Ectodermal cell (in vitro differentiated cells): ENCODE data around the gene SLC26A3.

ENCODE experiments used
- H3K27ac ChIP-seq: 2 replicates; pipeline ENCODE4 v1.7.0; 2013; ENCODE audit warnings: mild to moderate bottlenecking, low read depth, low read length; ENCODE audit not compliant: insufficient read depth, poor library complexity, severe bottlenecking
- H3K27me3 ChIP-seq: 2 replicates; pipeline ENCODE4 v1.7.0; 2013; ENCODE audit warnings: mild to moderate bottlenecking, low read length; ENCODE audit not compliant: insufficient read depth, control insufficient read depth, poor library complexity, severe bottlenecking
- H3K36me3 ChIP-seq: one replicate; pipeline ENCODE4 v1.7.0; 2013; ENCODE audit warnings: low read length; ENCODE audit not compliant: control insufficient read depth, insufficient read depth
- H3K4me1 ChIP-seq: one replicate; pipeline ENCODE4 v1.7.0; 2013; ENCODE audit warnings: low read length; ENCODE audit not compliant: control insufficient read depth, insufficient read depth
- H3K4me3 ChIP-seq: 2 replicates; pipeline ENCODE4 v1.7.0; 2013; ENCODE audit warnings: low read depth, low read length, control low read depth; ENCODE audit not compliant: insufficient read depth
- H3K9me3 ChIP-seq: 2 replicates; pipeline ENCODE4 v1.7.0; 2013; ENCODE audit warnings: mild to moderate bottlenecking, low read length, moderate library complexity; ENCODE audit not compliant: control insufficient read depth
- WGBS, 2 experiments: methylation state at CpG; one replicate each; pipeline ENCODE4 v1.1.7; 2013; ENCODE audit warnings: missing lambda C conversion rate in 2 of 2; 5-methylcytosine and 5-hydroxymethylcytosine counted together

The SLC26A3 gene

GRCh38 chr7:107788662-107789061, 14.4 kb downstream of the SLC26A3 start:
- no peaks in the 10 kb centered on the region for H3K9me3 ChIP-seq
- no peaks in the 10 kb centered on the region for H3K4me1 ChIP-seq
- 82 to 83% methylated on average over 3 of the region's 3 CpGs for WGBS, 2 experiments
- H3K4me3 ChIP-seq: no peak overlapping the region
- no peaks in the 10 kb centered on the region for H3K36me3 ChIP-seq
- H3K27ac ChIP-seq: no peak overlapping the region
- H3K27me3 ChIP-seq: no peaks in the 10 kb centered on the region

DNA sequence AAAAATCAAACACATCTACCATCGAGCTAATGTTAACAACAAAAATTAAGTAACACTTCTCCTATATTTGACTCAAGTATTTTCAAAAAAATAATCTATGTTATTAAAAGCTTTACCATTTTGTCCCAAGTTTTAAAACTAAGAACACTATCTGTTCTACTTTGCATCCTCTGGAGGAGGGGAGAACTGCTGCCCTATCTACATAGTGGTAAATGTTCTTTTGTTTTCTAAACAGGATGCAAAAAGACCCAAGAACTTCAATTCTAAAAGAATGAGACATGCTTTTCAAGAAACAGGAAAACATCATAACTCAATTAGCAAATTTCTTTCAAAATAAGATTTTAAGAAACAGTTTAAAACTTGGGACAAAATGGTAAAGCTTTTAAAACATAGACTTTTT, 14.8 kb downstream of the SLC26A3 start:
- no peaks in the 10 kb centered on the region for H3K27me3 ChIP-seq
- H3K27ac ChIP-seq: no peak overlapping the region
- no peaks in the 10 kb centered on the region for H3K4me1 ChIP-seq
- H3K4me3 ChIP-seq: no peak overlapping the region
- H3K9me3 ChIP-seq: no peaks in the 10 kb centered on the region
- H3K36me3 ChIP-seq: no peaks in the 10 kb centered on the region
- WGBS, 2 experiments: 86% methylated on average over 1 of the region's 1 CpG; no CpG with 5 or more reads in 1 of the 2 experiments

DNA sequence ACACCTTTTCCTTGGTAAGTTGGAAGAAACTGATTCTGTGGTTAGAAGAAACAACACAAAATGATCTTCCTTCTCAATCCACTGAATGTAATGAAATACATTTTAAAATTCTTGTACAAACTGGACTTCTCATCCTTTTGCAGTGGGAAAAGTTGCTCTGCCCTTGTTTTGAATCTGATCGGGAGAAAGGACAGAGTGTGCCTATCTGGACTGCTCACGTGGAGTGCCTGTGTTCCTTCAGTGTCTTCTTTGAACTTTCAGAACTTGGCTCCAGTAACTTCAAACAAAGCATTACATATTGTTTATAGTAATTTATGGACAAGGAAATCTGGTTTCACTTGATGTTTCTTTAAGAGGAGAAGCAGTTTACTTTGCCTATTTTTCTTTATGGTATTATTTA, 17.1 kb downstream of the SLC26A3 start:
- no peaks in the 10 kb centered on the region for H3K4me1 ChIP-seq
- H3K36me3 ChIP-seq: no peaks in the 10 kb centered on the region
- H3K27ac ChIP-seq: no peak overlapping the region
- no peaks in the 10 kb centered on the region for H3K27me3 ChIP-seq
- 91 to 94% methylated on average over 2 of the region's 2 CpGs for WGBS, 2 experiments
- H3K9me3 ChIP-seq: no peaks in the 10 kb centered on the region
- no peak overlapping the region for H3K4me3 ChIP-seq

GRCh38 chr7:107785170-107785569, 17.9 kb downstream of the SLC26A3 start:
- Histone ChIP-seq H3K4me3 (no peak overlapping the region), H3K27ac (no peak overlapping the region), H3K27me3 (no peaks in the 10 kb centered on the region), H3K4me1 (no peaks in the 10 kb centered on the region), H3K36me3 (no peaks in the 10 kb centered on the region), H3K9me3 (no peaks in the 10 kb centered on the region)
- WGBS, 2 experiments: 100% methylated on average over 2 of the region's 2 CpGs; no CpG with 5 or more reads in 1 of the 2 experiments

DNA sequence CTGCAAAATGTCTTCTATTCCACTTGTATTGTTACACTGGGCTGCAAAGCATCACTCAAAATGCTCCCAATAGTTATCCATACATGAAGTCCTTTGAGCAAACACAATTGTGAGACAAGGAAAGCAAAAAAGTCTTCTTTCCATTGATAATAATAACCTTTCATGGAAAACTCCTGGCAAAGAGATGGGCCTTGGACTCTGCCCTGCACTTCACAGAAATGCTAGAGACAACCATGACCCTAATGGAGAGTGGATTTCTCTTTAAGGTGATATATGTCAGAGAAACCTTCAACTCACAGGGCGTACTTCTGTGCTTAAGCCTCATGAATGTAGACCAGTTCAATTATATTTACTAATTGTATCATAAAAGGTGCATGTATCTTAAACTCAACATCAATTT, 19.4 kb downstream of the SLC26A3 start:
- H3K9me3 ChIP-seq: no peaks in the 10 kb centered on the region
- no peaks in the 10 kb centered on the region for H3K4me1 ChIP-seq
- H3K4me3 ChIP-seq: no peak overlapping the region
- H3K27ac ChIP-seq: no peak overlapping the region
- 100% methylated on average over 1 of the region's 1 CpG; no CpG with 5 or more reads in 1 of the 2 experiments for WGBS, 2 experiments
- H3K27me3 ChIP-seq: no peaks in the 10 kb centered on the region
- H3K36me3 ChIP-seq: no peaks in the 10 kb centered on the region

DNA sequence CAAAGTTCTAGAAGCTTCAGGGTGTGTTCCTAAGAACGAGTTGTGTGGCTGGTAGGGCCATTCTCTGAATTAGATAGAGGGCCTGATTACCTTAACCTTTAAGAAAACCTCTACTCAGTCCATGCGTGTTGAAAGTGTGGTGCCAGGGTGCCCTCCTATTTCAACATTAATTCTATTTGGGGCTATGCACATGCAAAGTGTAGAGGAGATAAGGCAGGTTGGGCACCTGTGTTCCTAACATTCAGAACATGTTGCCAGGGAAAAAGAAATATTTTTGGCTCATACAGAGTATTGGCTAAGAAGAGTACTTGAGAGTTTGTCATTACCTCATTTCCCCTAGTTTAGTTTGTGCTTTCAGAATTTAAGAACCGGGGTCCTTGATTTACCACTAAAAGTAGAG, 20.6 kb downstream of the SLC26A3 start:
- Histone ChIP-seq H3K27me3 (no peaks in the 10 kb centered on the region), H3K9me3 (no peaks in the 10 kb centered on the region), H3K27ac (no peak overlapping the region), H3K36me3 (no peaks in the 10 kb centered on the region), H3K4me1 (no peaks in the 10 kb centered on the region), H3K4me3 (no peak overlapping the region)
- 94% methylated on average over 3 of the region's 3 CpGs for WGBS, 2 experiments

- WGBS, 2 experiments: 88 to 96% methylated on average over 6 of the region's 6 CpGs
- Histone ChIP-seq H3K4me3 (no peak overlapping the region), H3K4me1 (no peaks in the 10 kb centered on the region), H3K36me3 (no peaks in the 10 kb centered on the region), H3K27ac (no peak overlapping the region), H3K9me3 (no peaks in the 10 kb centered on the region), H3K27me3 (no peaks in the 10 kb centered on the region)
These were observed 23.4 kb downstream of the SLC26A3 start for GRCh38 chr7:107779647-107780099.

DNA sequence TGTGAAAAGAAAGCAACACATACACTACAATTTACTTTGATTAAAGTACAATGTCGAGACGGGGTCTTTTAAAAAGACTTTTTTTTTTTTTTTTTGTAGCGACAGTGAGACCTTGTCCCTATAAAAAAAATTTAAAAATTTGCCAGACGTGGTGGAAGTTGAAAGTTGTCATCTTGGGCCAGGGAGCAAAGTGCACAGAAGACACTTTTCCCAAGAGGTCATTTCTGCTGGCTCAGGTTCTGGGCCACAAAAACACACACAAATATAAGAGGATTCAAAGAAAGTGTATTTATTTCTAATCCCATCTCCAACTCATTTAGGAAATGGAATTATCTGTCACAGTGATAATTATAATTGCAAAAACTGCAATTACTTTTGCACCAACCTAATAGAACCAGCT, 24.7 kb downstream of the SLC26A3 start:
- no peak overlapping the region for H3K4me3 ChIP-seq
- no peaks in the 10 kb centered on the region for H3K9me3 ChIP-seq
- H3K27ac ChIP-seq: no peak overlapping the region
- H3K36me3 ChIP-seq: no peaks in the 10 kb centered on the region
- no peaks in the 10 kb centered on the region for H3K27me3 ChIP-seq
- no peaks in the 10 kb centered on the region for H3K4me1 ChIP-seq
- 92 to 95% methylated on average over 2 to 4 of the region's 4 CpGs for WGBS, 2 experiments

DNA sequence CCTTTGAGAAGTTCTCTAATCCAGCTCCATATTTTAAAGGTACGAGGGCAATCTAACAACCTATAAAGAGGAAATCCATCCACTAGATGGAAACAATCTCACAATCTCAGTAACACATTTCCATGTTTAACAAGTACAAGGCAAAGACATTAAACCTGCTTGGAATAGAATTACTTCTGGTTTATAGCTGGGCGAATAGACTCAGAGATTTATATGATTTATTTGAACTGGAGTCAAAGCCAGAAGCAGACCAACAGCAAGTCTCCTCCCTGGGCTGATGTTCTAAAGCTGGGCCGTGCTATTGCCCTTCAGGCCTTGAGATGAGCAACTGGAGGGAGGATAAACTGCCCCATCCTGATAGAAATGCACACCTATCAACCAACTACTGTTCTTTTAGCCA, 25.3 kb downstream of the SLC26A3 start:
- Histone ChIP-seq H3K27ac (no peak overlapping the region), H3K9me3 (no peaks in the 10 kb centered on the region), H3K27me3 (no peaks in the 10 kb centered on the region), H3K36me3 (no peaks in the 10 kb centered on the region), H3K4me1 (no peaks in the 10 kb centered on the region), H3K4me3 (no peak overlapping the region)
- 91 to 94% methylated on average over 3 of the region's 3 CpGs for WGBS, 2 experiments

GRCh38 chr7:107773027-107773426, 30.0 kb downstream of the SLC26A3 start:
- 82 to 83% methylated on average over 1 to 2 of the region's 2 CpGs for WGBS, 2 experiments
- Histone ChIP-seq H3K9me3 (no peaks in the 10 kb centered on the region), H3K27ac (no peak overlapping the region), H3K36me3 (no peaks in the 10 kb centered on the region), H3K4me1 (no peaks in the 10 kb centered on the region), H3K4me3 (no peak overlapping the region), H3K27me3 (no peaks in the 10 kb centered on the region)

- Histone ChIP-seq H3K4me3 (no peak overlapping the region), H3K27me3 (no peaks in the 10 kb centered on the region), H3K36me3 (no peaks in the 10 kb centered on the region), H3K27ac (no peak overlapping the region), H3K4me1 (no peaks in the 10 kb centered on the region), H3K9me3 (no peaks in the 10 kb centered on the region)
- WGBS, 2 experiments: 82% methylated on average over 1 of the region's 1 CpG; no CpG with 5 or more reads in 1 of the 2 experiments
These were observed 34.8 kb downstream of the SLC26A3 start for GRCh38 chr7:107768263-107768662.
